GM12878 (cell line): ENCODE results near the gene TSHR. TPM values are rescaled to one million over a fixed set of nuclear protein-coding genes. Genes with fewer than 3 reads are reported as not detected.

Experiments used
- ATAC-seq: fragments of 200-7000 bp; cut with Tn5 transposase; 3 replicates; pipeline ENCODE4 v1.9.1; 2020; ENCODE audit warnings: mild to moderate bottlenecking, moderate library complexity
- BruUV-seq: library from RNA; stranded (reverse); fragments of 400-500 nt; replicated peaks from 2 replicates; lab custom pipeline; 2021; lab: Mats Ljungman, UMichigan
- CTCF ChIA-PET: fragments of 300-600 bp; sonication (Branson Sonifier 250); formaldehyde crosslinking; extraction: SDS; loops from one replicate; lab custom pipeline; 2021; ENCODE audit warnings: inconsistent platforms; lab: Yijun Ruan, JAX
- POLR2A ChIA-PET: fragments of 350-600 bp; formaldehyde crosslinking; extraction: SDS; loops from one replicate; lab custom pipeline; 2021; ENCODE audit warnings: inconsistent platforms; lab: Charles Lee
- RAD21 ChIA-PET: fragments of 300-600 bp; sonication (Branson Sonifier 250); formaldehyde crosslinking; loops from one replicate; lab custom pipeline; 2023; ENCODE audit warnings: antibody characterized with exemption; ENCODE audit not compliant: unreplicated experiment; lab: Charles Lee
- SMC1A ChIA-PET: fragments of 300-600 bp; sonication (Branson Sonifier 250); formaldehyde crosslinking; loops from one replicate; lab custom pipeline; 2023; ENCODE audit not compliant: unreplicated experiment, uncharacterized antibody; lab: Charles Lee
- DNase-seq: peaks from one replicate; pipeline ENCODE4 v3.0.0-alpha.2; 2011; ENCODE audit warnings: low read depth, low spot score
- FAIRE-seq: peaks from 3 replicates; lab custom pipeline; 2011; peaks lifted over from hg19 to GRCh38; lab: Jason Lieb, UNC
- H2AFZ ChIP-seq: 2 replicates; pipeline ENCODE4 v1.6.0; 2011; ENCODE audit warnings: low read depth, low read length, control low read depth; ENCODE audit not compliant: control insufficient read depth
- H3K27ac ChIP-seq: 2 replicates; pipeline ENCODE4 v1.5.1; 2011; ENCODE audit warnings: control low read depth; ENCODE audit not compliant: control insufficient read depth, insufficient read depth
- H3K27me3 ChIP-seq, 2 experiments: replicated peaks in 1 of 2; 2 replicates each; pipeline versions ENCODE4 v1.6.0 to v1.6.1; 2011; ENCODE audit warnings: low read length in 1 of 2; ENCODE audit not compliant: control insufficient read depth in 2 of 2, insufficient read depth in 2 of 2
- H3K36me3 ChIP-seq, 2 experiments: 2 replicates each; pipeline ENCODE4 v1.5.1; 2011; ENCODE audit warnings: low read length in 1 of 2; ENCODE audit not compliant: control insufficient read depth in 2 of 2, insufficient read depth in 2 of 2
- H3K4me1 ChIP-seq: 2 replicates; pipeline ENCODE4 v1.6.1; 2011; ENCODE audit warnings: mild to moderate bottlenecking, low read length, moderate library complexity, mixed read lengths; ENCODE audit not compliant: control insufficient read depth, insufficient read depth
- H3K4me2 ChIP-seq: 2 replicates; pipeline ENCODE4 v1.6.0; 2011; ENCODE audit warnings: control low read depth; ENCODE audit not compliant: control insufficient read depth, insufficient read depth
- H3K4me3 ChIP-seq: fragments of 200-600 bp; sonication (generic); 2 replicates; pipeline ENCODE4 v1.5.1; 2016
- H3K79me2 ChIP-seq: 2 replicates; pipeline ENCODE4 v1.6.0; 2011; ENCODE audit warnings: low read length; ENCODE audit not compliant: control insufficient read depth, insufficient read depth
- H3K9ac ChIP-seq: 2 replicates; pipeline ENCODE4 v1.8.0; 2011; ENCODE audit warnings: low read length, control low read depth, mixed read lengths; ENCODE audit not compliant: control insufficient read depth, insufficient read depth
- H3K9me3 ChIP-seq: replicated peaks from 3 replicates; pipeline ENCODE4 v1.5.1; 2011; ENCODE audit warnings: mild to moderate bottlenecking, low read length; ENCODE audit not compliant: control insufficient read depth, insufficient read depth
- H4K20me1 ChIP-seq: 2 replicates; pipeline ENCODE4 v1.6.0; 2011; ENCODE audit not compliant: control insufficient read depth, insufficient read depth
- ATF7 ChIP-seq: fragments of 450-650 bp; IDR thresholded peaks from 2 replicates; pipeline ENCODE4 v1.6.1; 2016; ENCODE audit warnings: low read depth, mild to moderate bottlenecking
- CHD1 ChIP-seq: IDR thresholded peaks from 2 replicates; pipeline ENCODE4 v1.6.1; 2012; ENCODE audit warnings: low read depth, low read length, improper control_type of control experiment
- EGR1 ChIP-seq, 2 experiments: IDR thresholded peaks; 1 replicate in 1 of 2; 2 replicates in 1 of 2; pipeline ENCODE4 v1.6.1; 2011 to 2012; ENCODE audit warnings: low read depth in 2 of 2, low read length in 2 of 2, borderline replicate concordance in 1 of 2, mild to moderate bottlenecking in 1 of 2, moderate library complexity in 1 of 2
- EZH2 ChIP-seq: IDR thresholded peaks from 2 replicates; pipeline ENCODE4 v1.6.1; 2012; ENCODE audit warnings: low read depth, mild to moderate bottlenecking, control low read depth, inconsistent platforms, low read length, borderline replicate concordance; ENCODE audit not compliant: control insufficient read depth
- GATAD2B ChIP-seq: fragments of 450-650 bp; conservative IDR thresholded peaks from 2 replicates; pipeline ENCODE4 v1.6.1; 2017; ENCODE audit warnings: low read depth, mild to moderate bottlenecking, moderate library complexity
- NFXL1 ChIP-seq: fragments of 450-650 bp; IDR thresholded peaks from 2 replicates; pipeline ENCODE4 v1.6.1; 2017; ENCODE audit warnings: antibody characterized with exemption, mild to moderate bottlenecking, borderline replicate concordance
- NR2C1 ChIP-seq: fragments of 450-650 bp; IDR thresholded peaks from 2 replicates; pipeline ENCODE4 v1.6.1; 2017; ENCODE audit warnings: antibody characterized with exemption, mild to moderate bottlenecking, moderate library complexity
- RCOR1 ChIP-seq: conservative IDR thresholded peaks from 2 replicates; pipeline ENCODE4 v1.6.1; 2012; ENCODE audit warnings: low read depth, low read length, improper control_type of control experiment
- SRF ChIP-seq, 2 experiments: IDR thresholded peaks; 2 replicates each; pipeline ENCODE4 v1.6.1; 2011; ENCODE audit warnings: low read depth in 2 of 2, low read length in 2 of 2, mild to moderate bottlenecking in 1 of 2, moderate library complexity in 1 of 2
- YBX1 ChIP-seq: fragments of 450-650 bp; IDR thresholded peaks from 2 replicates; pipeline ENCODE4 v1.6.1; 2016; ENCODE audit warnings: antibody characterized with exemption
- ZNF217 ChIP-seq: fragments of 450-650 bp; IDR thresholded peaks from 2 replicates; pipeline ENCODE4 v1.6.1; 2017; ENCODE audit warnings: antibody characterized with exemption, mild to moderate bottlenecking
- in situ Hi-C: fragments of 300-500 bp; cut with MboI; formaldehyde crosslinking; loops from 9 replicates; pipeline ENCODE4 v1.14.3; 2018; ENCODE audit warnings: mixed read lengths
- intact Hi-C: fragments of 100-400 bp; cut with micrococcal nuclease; formaldehyde crosslinking; loops from one replicate; pipeline ENCODE4 v1.14.2; 2022; ENCODE audit not compliant: unreplicated experiment
- polyA plus RNA-seq, 11 experiments: library from polyadenylated mRNA; depleted of rRNA in 4 of 11; unstranded in 6 of 11; stranded (reverse) in 5 of 11; fragments of >200 nt; fragmentation: Nextera tagmentation in 4 of 11; fragmentation: Illumina TruSeq in 1 of 11; extraction: Ambion mirVana in 4 of 11; extraction: Trizol in 1 of 11; gene quantifications; 1 replicate in 1 of 11; 2 replicates in 10 of 11; pipeline versions ENCODE4 v1.2.1 to v1.2.3, GENCODE V29; 2011 to 2016; ENCODE audit warnings: inconsistent platforms in 2 of 11, missing spikeins in 2 of 11, low read depth in 1 of 11
- total RNA-seq, 4 experiments: library from RNA; depleted of rRNA in 3 of 4; stranded (reverse); fragments of >200 nt in 3 of 4; fragmentation: Illumina TruSeq in 1 of 4; extraction: Trizol in 1 of 4; gene quantifications; 2 replicates each; pipeline versions ENCODE4 v1.2.1 to v1.2.3, GENCODE V29; 2013 to 2021
- TF ChIP-seq, protein P1 (sequence below): fragments of 450-650 bp; IDR thresholded peaks from 2 replicates; pipeline ENCODE4 v1.6.1; 2014; ENCODE audit warnings: mild to moderate bottlenecking
- TF ChIP-seq, protein P2 (sequence below): IDR thresholded peaks from 2 replicates; pipeline ENCODE4 v1.6.1; 2012; ENCODE audit warnings: low read depth, low read length, improper control_type of control experiment
- TF ChIP-seq, protein P3 (sequence below): IDR thresholded peaks from 2 replicates; pipeline ENCODE4 v1.6.1; 2012; ENCODE audit warnings: low read depth, low read length, improper control_type of control experiment
- TF ChIP-seq, protein P4 (sequence below): IDR thresholded peaks from 2 replicates; pipeline ENCODE4 v1.6.1; 2011; ENCODE audit warnings: borderline replicate concordance, low read depth, mild to moderate bottlenecking, moderate library complexity, mixed read lengths, low read length; ENCODE audit not compliant: insufficient read depth; ENCODE audit errors: extremely low read length

TSHR gene
- total and polyA plus RNA-seq, 10 of the 15 experiments (the other 5 are each of a cell fraction or from before 2014, with no cell fraction given) = 0.06 to 0.31 TPM; not detected in 8

DNA sequence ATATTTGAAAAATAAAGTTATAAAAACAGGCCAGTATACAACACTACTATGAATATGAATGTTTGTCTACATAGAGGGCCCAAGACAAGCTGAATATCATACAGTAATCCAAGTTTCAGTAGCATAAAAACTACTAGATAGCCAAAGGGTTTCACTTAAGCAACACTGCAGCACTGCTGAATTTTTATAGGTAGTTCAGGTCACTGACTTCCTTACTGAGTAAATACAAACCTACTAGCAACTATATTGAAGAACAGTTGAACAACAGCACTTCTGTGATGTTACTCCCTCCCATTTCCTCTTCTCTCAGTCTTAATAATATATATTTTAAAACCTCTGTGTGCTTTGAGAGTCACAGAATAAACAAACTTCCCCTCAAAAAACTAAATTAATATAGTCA lies 222.6 kb downstream of the TSHR start:
- Histone ChIP-seq H3K4me1 (peaks cover 16% of the 10 kb centered on the region), H3K9ac (no peak overlapping the region), H4K20me1 (no peaks in the 10 kb centered on the region), H3K4me3 (no peak overlapping the region), H3K9me3 (no peaks in the 10 kb centered on the region), H2AFZ (no peak overlapping the region), H3K36me3 (peaks cover 1 to 2% of the 10 kb centered on the region in 2 experiments; a peak in 1 of 4 replicates), H3K4me2 (peak overlapping the region; percentile 69), H3K27me3 (no peaks in the 10 kb centered on the region), H3K79me2 (no peaks in the 10 kb centered on the region)
- in situ Hi-C loops = no loop called here
- intact Hi-C loops = no loop called here
- DNase-seq (no peak), ATAC-seq (no peak), FAIRE-seq (no peak)
- ChIA-PET CTCF (interaction anchor here (1.0 to 5.7 kb wide), 4 partner anchors 7 to 287 kb away, joined by 3 to 38 read pairs (median 6); no protein-coding TSS in a partner anchor), RAD21 (interaction anchor here (1.5 kb wide), 1 partner anchor 10 kb away, joined by 3 read pairs; no protein-coding TSS in a partner anchor), SMC1A (interaction anchor here (0.6 to 2.4 kb wide), 5 partner anchors 10 to 275 kb away, joined by 3 to 6 read pairs (median 3); no protein-coding TSS in a partner anchor), POLR2A (interaction anchor here (2.2 kb wide), 1 partner anchor 41 kb away, joined by 5 read pairs; no protein-coding TSS in a partner anchor)
- TF ChIP-seq NFXL1 = no peak
- TF ChIP-seq EZH2 = no peak
- no peak for TF ChIP-seq CHD1
- no peak for TF ChIP-seq YBX1
- TF ChIP-seq, protein P1, sequence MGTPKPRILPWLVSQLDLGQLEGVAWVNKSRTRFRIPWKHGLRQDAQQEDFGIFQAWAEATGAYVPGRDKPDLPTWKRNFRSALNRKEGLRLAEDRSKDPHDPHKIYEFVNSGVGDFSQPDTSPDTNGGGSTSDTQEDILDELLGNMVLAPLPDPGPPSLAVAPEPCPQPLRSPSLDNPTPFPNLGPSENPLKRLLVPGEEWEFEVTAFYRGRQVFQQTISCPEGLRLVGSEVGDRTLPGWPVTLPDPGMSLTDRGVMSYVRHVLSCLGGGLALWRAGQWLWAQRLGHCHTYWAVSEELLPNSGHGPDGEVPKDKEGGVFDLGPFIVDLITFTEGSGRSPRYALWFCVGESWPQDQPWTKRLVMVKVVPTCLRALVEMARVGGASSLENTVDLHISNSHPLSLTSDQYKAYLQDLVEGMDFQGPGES = no peak
- TF ChIP-seq EGR1 (IDR thresholded peaks at IDR 0.05; ENCODE audit: borderline replicate concordance in 1 of 2, low read depth in 2 of 2, low read length in 2 of 2) = no peak
- TF ChIP-seq SRF (IDR thresholded peaks at IDR 0.05; ENCODE audit: low read depth in 2 of 2, low read length in 2 of 2) = no peak
- no peak for TF ChIP-seq GATAD2B
- TF ChIP-seq, protein P2, sequence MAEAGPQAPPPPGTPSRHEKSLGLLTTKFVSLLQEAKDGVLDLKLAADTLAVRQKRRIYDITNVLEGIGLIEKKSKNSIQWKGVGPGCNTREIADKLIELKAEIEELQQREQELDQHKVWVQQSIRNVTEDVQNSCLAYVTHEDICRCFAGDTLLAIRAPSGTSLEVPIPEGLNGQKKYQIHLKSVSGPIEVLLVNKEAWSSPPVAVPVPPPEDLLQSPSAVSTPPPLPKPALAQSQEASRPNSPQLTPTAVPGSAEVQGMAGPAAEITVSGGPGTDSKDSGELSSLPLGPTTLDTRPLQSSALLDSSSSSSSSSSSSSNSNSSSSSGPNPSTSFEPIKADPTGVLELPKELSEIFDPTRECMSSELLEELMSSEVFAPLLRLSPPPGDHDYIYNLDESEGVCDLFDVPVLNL = no peak
- no peak for TF ChIP-seq RCOR1
- TF ChIP-seq, protein P3, sequence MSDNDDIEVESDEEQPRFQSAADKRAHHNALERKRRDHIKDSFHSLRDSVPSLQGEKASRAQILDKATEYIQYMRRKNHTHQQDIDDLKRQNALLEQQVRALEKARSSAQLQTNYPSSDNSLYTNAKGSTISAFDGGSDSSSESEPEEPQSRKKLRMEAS = no peak
- TF ChIP-seq, protein P4, sequence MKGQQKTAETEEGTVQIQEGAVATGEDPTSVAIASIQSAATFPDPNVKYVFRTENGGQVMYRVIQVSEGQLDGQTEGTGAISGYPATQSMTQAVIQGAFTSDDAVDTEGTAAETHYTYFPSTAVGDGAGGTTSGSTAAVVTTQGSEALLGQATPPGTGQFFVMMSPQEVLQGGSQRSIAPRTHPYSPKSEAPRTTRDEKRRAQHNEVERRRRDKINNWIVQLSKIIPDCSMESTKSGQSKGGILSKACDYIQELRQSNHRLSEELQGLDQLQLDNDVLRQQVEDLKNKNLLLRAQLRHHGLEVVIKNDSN = no peak
- no peak for TF ChIP-seq ATF7
- TF ChIP-seq NR2C1 = no peak
- no peak for TF ChIP-seq ZNF217
- TF ChIP-seq, all 136 proteins: peak for 0
- peak overlapping the region; percentile 66; the same call in 1 of the 2 replicates for H3K27ac ChIP-seq
- BruUV-seq = no TSS peak
